Gastroesophageal sphincter (tissue), 4 donors: ENCODE results near the gene WNT3A. TPM values are rescaled to one million over a fixed set of nuclear protein-coding genes. Genes with fewer than 3 reads are reported as not detected.

ENCODE experiments used
- ATAC-seq: fragments of 150-250 bp; one replicate; pipeline ENCODE4 v1.9.1; 2016; ENCODE audit warnings: mild to moderate bottlenecking, moderate library complexity
- H3K27ac ChIP-seq, 4 donors: fragments of 200-600 bp; sonication (generic) in 3 of 4; 1 replicate in 3 of 4; 2 replicates in 1 of 4; pipeline ENCODE4 v1.5.1; 2016 to 2019
- H3K27me3 ChIP-seq: fragments of 200-600 bp; sonication (generic); one replicate; pipeline ENCODE4 v1.5.1; 2019
- H3K36me3 ChIP-seq, 2 donors: fragments of 200-600 bp; sonication (generic); one replicate each; pipeline ENCODE4 v1.5.1; 2019; ENCODE audit warnings: control low read depth in 1 of 2
- H3K4me1 ChIP-seq, 3 donors: fragments of 200-600 bp; sonication (generic); 1 replicate in 2 of 3; 2 replicates in 1 of 3; pipeline ENCODE4 v1.5.1; 2016 to 2019; ENCODE audit warnings: control low read depth in 2 of 3
- H3K4me3 ChIP-seq, 2 donors: fragments of 200-600 bp; sonication (generic); one replicate each; pipeline ENCODE4 v1.5.1; 2019; ENCODE audit warnings: mild to moderate bottlenecking in 1 of 2, moderate library complexity in 1 of 2
- H3K9me3 ChIP-seq, 3 donors: fragments of 200-600 bp; sonication (generic); one replicate each; pipeline ENCODE4 v1.5.1; 2017 to 2019; ENCODE audit warnings: control low read depth in 2 of 3
- EP300 ChIP-seq: sonication (generic); formaldehyde crosslinking; IDR thresholded peaks from one replicate; pipeline ENCODE4 v1.6.1; 2017; ENCODE audit warnings: antibody characterized with exemption, mild to moderate bottlenecking
- POLR2A ChIP-seq, 2 donors: fragments of 450-650 bp; IDR thresholded peaks; one replicate each; pipeline ENCODE4 v1.6.1; 2017; ENCODE audit warnings: antibody characterized with exemption in 2 of 2, mild to moderate bottlenecking in 2 of 2, moderate library complexity in 1 of 2
- POLR2AphosphoS5 ChIP-seq: sonication (generic); formaldehyde crosslinking; IDR thresholded peaks from one replicate; pipeline ENCODE4 v1.6.1; 2017; ENCODE audit warnings: antibody characterized with exemption
- WGBS, 2 donors: methylation state at CpG; one replicate each; pipeline ENCODE4 v1.1.5; 2018; ENCODE audit warnings: low coverage in 1 of 2; 5-methylcytosine and 5-hydroxymethylcytosine counted together
- total RNA-seq, 4 donors: library from RNA; depleted of rRNA; stranded (reverse); fragments of >200 nt; gene quantifications; one replicate each; pipeline ENCODE4 v1.1.0, GENCODE V29; 2016
- TF ChIP-seq, protein P1 (sequence below), 4 experiments: fragments of 200-600 bp in 2 of 4; fragments of 450-650 bp in 2 of 4; sonication (generic) in 1 of 4; IDR thresholded peaks; one replicate each; pipeline ENCODE4 v1.5.1; 2017 to 2019; ENCODE audit warnings: antibody characterized with exemption in 4 of 4, mild to moderate bottlenecking in 2 of 4, moderate library complexity in 2 of 4

WNT3A gene
- total RNA-seq, 4 donors from 2014 or later, result not detected

DNA sequence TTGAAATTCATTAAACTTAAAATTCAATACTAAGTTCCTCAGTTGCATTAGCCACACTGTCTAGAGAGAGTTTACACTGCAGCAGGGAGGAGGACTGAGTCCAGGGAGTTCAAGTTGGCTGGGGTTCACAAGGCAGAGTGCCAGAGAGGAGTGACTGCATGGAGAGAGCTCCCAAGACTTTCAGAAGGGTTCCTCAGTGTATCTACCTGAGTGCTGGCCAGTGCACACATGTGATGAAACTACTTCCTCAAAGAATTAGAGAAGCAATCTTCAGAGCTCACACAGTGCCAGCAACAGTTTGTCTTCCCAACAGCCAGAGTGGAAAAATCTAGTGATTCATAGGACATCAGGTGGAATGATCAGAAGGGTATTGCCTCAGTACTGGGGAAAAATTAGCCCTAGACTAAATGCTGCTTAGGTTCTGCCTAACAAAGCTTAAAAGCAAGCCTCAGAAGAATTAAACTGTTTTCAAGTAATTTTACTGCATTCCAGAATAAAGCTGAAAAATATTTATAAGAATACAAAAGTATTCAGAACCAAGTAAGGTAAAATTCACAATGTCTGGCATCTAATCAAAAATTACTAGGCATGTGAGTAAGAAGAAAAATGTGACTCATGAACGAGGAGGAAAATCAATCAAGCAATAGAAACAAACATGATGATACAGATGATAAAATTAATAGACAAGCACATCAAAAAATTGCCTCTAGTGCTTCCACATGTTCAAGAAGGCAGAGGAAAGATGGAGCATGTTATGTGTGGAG lies 10.4 kb upstream of the WNT3A start:
- TF ChIP-seq POLR2AphosphoS5 (no peak), POLR2A (IDR thresholded peaks at IDR 0.05) (no peak), EP300 (no peak)
- TF ChIP-seq, protein P1, sequence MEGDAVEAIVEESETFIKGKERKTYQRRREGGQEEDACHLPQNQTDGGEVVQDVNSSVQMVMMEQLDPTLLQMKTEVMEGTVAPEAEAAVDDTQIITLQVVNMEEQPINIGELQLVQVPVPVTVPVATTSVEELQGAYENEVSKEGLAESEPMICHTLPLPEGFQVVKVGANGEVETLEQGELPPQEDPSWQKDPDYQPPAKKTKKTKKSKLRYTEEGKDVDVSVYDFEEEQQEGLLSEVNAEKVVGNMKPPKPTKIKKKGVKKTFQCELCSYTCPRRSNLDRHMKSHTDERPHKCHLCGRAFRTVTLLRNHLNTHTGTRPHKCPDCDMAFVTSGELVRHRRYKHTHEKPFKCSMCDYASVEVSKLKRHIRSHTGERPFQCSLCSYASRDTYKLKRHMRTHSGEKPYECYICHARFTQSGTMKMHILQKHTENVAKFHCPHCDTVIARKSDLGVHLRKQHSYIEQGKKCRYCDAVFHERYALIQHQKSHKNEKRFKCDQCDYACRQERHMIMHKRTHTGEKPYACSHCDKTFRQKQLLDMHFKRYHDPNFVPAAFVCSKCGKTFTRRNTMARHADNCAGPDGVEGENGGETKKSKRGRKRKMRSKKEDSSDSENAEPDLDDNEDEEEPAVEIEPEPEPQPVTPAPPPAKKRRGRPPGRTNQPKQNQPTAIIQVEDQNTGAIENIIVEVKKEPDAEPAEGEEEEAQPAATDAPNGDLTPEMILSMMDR (IDR thresholded peaks at IDR 0.05), result no peak
- H3K9me3 ChIP-seq, result peaks cover 0 to 46% (median 0%) of the 10 kb centered on the region in 3 donors

GRCh38 chr1:227998374-227999055 lies 8.3 kb upstream of the WNT3A start:
- TF ChIP-seq POLR2A (IDR thresholded peaks at IDR 0.05) (no peak), POLR2AphosphoS5 (no peak), EP300 (no peak)
- TF ChIP-seq, protein P1 (IDR thresholded peaks at IDR 0.05), result no peak
- Histone ChIP-seq H3K4me1 (no peaks in the 10 kb centered on the region), H3K27ac (no peak overlapping the region), H3K4me3 (no peak overlapping the region), H3K36me3 (no peaks in the 10 kb centered on the region), H3K27me3 (peaks cover 52% of the 10 kb centered on the region), H3K9me3 (peaks cover 0 to 46% (median 0%) of the 10 kb centered on the region in 3 donors)
- no peak for ATAC-seq
- WGBS, 2 donors, result 60 to 70% methylated on average over 3 to 6 of the region's 6 CpGs

More for the DNA sequence above, 10.4 kb upstream of the WNT3A start:
- 11 to 13% methylated on average over 1 of the region's 1 CpG for WGBS, 2 donors
- Histone ChIP-seq H3K27me3 (peaks cover 47% of the 10 kb centered on the region), H3K4me3 (no peak overlapping the region), H3K27ac (no peak overlapping the region), H3K36me3 (no peaks in the 10 kb centered on the region), H3K4me1 (no peaks in the 10 kb centered on the region)
- no peak for ATAC-seq

DNA sequence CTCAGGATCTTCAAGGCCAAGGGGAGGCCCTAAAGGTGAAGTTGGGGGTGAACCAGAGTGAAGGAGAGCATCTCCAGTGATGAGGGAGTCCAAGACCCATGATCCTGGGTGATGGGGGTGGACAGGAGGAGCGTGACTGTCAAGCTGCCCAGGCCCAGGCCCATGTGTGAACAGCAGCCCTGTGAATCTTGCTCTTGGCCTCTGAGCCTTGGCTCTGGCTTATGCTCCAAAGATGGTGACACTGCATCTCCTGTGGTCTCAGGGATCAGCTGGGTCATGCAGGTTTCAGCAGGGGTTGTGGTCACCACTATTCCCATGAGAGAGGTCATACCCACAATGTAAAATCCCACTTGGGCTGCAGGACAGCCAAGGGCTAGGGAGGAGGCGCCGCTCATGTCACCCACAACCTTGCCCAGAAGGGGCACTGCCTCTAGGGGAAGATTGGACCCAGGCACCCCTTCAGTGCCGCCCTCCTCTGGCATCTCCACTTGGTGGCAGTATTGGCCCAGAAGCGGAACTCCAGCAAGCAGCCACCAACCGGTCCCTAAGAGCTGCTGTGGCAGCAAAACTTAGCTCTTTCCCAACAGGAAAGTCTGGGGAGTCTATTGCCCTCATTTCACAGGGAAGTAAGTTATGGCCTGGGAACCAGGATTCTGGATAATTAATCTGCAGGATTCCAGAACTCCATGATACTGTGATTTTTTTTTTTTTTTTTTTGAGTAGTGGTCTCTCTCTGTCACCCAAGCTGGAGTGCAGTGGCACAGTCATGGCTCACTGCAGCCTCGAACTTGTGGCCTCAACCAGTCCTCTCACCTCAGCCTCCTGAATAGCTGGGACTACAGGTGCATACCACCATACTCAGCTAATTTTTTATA lies 7.5 kb upstream of the WNT3A start:
- H3K27ac ChIP-seq, result no peak overlapping the region
- H3K4me3 ChIP-seq, result no peak overlapping the region
- no peaks in the 10 kb centered on the region for H3K4me1 ChIP-seq
- peaks cover 0 to 46% (median 0%) of the 10 kb centered on the region in 3 donors for H3K9me3 ChIP-seq
- TF ChIP-seq, protein P1 (IDR thresholded peaks at IDR 0.05), result peak in 3 of 4 experiments; percentile 31 to 50 (median 43)
- no peak for TF ChIP-seq EP300
- WGBS, 2 donors, result 0% methylated on average over 1 to 3 of the region's 7 CpGs
- no peak for ATAC-seq
- H3K36me3 ChIP-seq, result no peaks in the 10 kb centered on the region
- H3K27me3 ChIP-seq, result peaks cover 54% of the 10 kb centered on the region

- no peak for ATAC-seq
- H3K4me1 ChIP-seq, result no peaks in the 10 kb centered on the region
- no peak overlapping the region for H3K27ac ChIP-seq
- peaks cover 0 to 35% (median 0%) of the 10 kb centered on the region in 3 donors for H3K9me3 ChIP-seq
- H3K4me3 ChIP-seq, result no peak overlapping the region
- 86 to 92% methylated on average over 4 to 5 of the region's 5 CpGs for WGBS, 2 donors
- H3K36me3 ChIP-seq, result no peaks in the 10 kb centered on the region
- H3K27me3 ChIP-seq, result peaks cover 65% of the 10 kb centered on the region
- no peak for TF ChIP-seq POLR2AphosphoS5
These were observed 6.4 kb upstream of the WNT3A start for GRCh38 chr1:228000416-228000815.
